Ovary (tissue), 3 donors: ENCODE results near the gene HGS.

ENCODE experiments used
- CTCF ChIP-seq, 3 donors: fragments of 450-650 bp in 2 of 3; fragments of 200-600 bp in 1 of 3; IDR thresholded peaks; one replicate each; pipeline versions ENCODE4 v1.5.1 to v1.8.0; 2016 to 2022; ENCODE audit warnings: antibody characterized with exemption in 3 of 3, mild to moderate bottlenecking in 1 of 3
- POLR2A ChIP-seq: fragments of 450-650 bp; IDR thresholded peaks from one replicate; pipeline ENCODE4 v1.6.1; 2017; ENCODE audit warnings: antibody characterized with exemption, mild to moderate bottlenecking, moderate library complexity
- donor health status: DM: no; HTN: no; CAD: no.

DNA sequence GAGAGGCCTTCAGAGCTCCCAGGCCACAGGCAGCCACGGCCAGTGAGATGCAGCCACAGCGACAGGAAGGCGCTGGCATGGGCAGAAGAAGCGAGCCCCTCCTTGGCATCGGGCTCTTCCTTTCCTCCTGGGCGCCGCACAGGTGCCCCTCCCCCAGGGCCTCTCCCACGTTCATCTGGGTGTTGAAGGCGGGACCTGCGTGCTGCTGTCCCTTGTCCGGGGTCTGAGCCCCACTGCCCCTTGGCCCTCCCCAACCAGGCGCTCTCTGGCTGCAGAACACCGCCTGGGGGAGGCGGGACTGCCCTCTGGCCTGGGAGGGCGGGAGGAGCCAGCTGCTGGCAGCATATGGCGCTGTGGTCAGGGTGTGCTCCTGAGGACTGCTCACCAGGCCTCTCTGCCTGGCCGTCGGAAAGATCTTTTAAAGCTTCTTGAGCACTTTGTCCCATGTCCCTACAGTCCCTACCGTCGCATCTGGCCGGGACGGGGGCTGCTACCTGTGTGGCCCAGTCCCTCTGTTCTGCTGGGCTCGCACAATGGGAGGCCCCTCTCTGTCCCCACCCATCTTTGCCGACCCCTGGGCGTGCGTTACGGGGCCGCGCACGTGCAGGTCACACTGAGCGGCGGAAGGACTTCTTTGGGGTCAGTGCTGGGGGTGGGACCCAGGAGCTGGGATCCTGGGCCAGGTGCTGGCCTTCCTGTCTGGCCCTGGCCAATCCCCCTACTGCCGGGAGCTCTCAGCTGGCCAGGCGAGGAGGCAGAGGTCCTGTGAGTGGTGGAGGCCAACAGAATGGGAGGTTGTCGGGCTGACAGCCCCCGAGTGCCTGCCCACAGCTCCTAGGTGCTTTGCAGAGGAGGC is 30.0 kb downstream of the HGS start:
- no peak for TF ChIP-seq CTCF (IDR thresholded peaks at IDR 0.05)
- TF ChIP-seq POLR2A = no peak
